Measurements from ENCODE around the gene TP53RK. TPM values are rescaled to one million over a fixed set of nuclear protein-coding genes. Genes with fewer than 3 reads are reported as not detected.

Gene TP53RK
- total RNA-seq, 1 donor from 2014 or later, result 15.9 TPM

- Histone ChIP-seq H3K4me1 (no peaks in the 10 kb centered on the region), H3K79me2 (ENCODE audit: low read depth) (no peaks in the 10 kb centered on the region), H3F3A (ENCODE audit: low read depth) (no peaks in the 10 kb centered on the region), H2AFZ (replicated peaks) (no peak overlapping the region), H3K4me2 (no peak overlapping the region), H3K27me3 (no peaks in the 10 kb centered on the region), H3K4me3 (no peak overlapping the region), H3K9me3 (ENCODE audit: low read depth) (no peaks in the 10 kb centered on the region), H3K36me3 (no peaks in the 10 kb centered on the region), H3K27ac (no peak overlapping the region), H4K20me1 (ENCODE audit: low read depth) (no peaks in the 10 kb centered on the region), H3K9ac (no peak overlapping the region)
- peaks cover 22% of the 10 kb centered on the region for H3K36me3 Mint-ChIP-seq
- H3K27ac Mint-ChIP-seq, result no peak overlapping the region
- H3K27me3 Mint-ChIP-seq (ENCODE audit: insufficient read depth, low read depth), result no peaks in the 10 kb centered on the region
- peaks cover 16% of the 10 kb centered on the region for H3K9me3 Mint-ChIP-seq
- H3K4me1 Mint-ChIP-seq, result no peaks in the 10 kb centered on the region
- no peak for DNase-seq (ENCODE audit: low spot score)
- TF ChIP-seq EZH2 (IDR thresholded peaks at IDR 0.05), result no peak
- TF ChIP-seq EZH2phosphoT487 (IDR thresholded peaks at IDR 0.05), result no peak
- TF ChIP-seq, protein P1, sequence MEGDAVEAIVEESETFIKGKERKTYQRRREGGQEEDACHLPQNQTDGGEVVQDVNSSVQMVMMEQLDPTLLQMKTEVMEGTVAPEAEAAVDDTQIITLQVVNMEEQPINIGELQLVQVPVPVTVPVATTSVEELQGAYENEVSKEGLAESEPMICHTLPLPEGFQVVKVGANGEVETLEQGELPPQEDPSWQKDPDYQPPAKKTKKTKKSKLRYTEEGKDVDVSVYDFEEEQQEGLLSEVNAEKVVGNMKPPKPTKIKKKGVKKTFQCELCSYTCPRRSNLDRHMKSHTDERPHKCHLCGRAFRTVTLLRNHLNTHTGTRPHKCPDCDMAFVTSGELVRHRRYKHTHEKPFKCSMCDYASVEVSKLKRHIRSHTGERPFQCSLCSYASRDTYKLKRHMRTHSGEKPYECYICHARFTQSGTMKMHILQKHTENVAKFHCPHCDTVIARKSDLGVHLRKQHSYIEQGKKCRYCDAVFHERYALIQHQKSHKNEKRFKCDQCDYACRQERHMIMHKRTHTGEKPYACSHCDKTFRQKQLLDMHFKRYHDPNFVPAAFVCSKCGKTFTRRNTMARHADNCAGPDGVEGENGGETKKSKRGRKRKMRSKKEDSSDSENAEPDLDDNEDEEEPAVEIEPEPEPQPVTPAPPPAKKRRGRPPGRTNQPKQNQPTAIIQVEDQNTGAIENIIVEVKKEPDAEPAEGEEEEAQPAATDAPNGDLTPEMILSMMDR (IDR thresholded peaks at IDR 0.05), result no peak
- H3K4me3 Mint-ChIP-seq, result no peak overlapping the region
These were observed 22.9 kb downstream of the TP53RK start for GRCh38 chr20:46666306-46666705.

DNA sequence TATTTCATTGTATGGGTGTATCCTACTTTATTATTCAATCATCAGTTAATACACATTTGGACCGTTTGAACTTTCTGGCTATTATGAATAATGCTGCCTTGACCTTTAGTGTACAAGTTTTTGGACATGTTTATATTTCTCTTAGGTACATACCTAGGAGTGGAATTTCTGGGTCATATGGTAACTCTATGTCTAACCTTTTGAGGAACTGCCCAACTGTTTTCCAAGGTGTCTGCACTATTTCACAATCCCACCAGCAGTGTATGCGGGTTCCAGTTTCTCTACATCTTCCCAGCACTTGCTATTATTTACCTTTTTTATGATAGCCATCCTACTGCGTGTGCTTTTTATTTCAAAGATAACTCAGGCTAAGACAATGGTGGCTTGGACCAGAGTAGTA is 23.6 kb downstream of the TP53RK start:
- Histone ChIP-seq H3K4me1 (no peaks in the 10 kb centered on the region), H3K4me2 (no peak overlapping the region), H3K9me3 (ENCODE audit: low read depth) (peaks cover 4% of the 10 kb centered on the region), H3K27me3 (no peaks in the 10 kb centered on the region), H4K20me1 (ENCODE audit: low read depth) (no peaks in the 10 kb centered on the region), H3K9ac (no peak overlapping the region), H3K4me3 (no peak overlapping the region), H2AFZ (replicated peaks) (no peak overlapping the region), H3F3A (ENCODE audit: low read depth) (no peaks in the 10 kb centered on the region), H3K79me2 (ENCODE audit: low read depth) (no peaks in the 10 kb centered on the region), H3K36me3 (peaks cover 4% of the 10 kb centered on the region), H3K27ac (no peak overlapping the region)
- Mint-ChIP-seq H3K36me3 (peaks cover 27% of the 10 kb centered on the region), H3K27me3 (ENCODE audit: insufficient read depth, low read depth) (no peaks in the 10 kb centered on the region), H3K4me3 (no peak overlapping the region), H3K4me1 (no peaks in the 10 kb centered on the region), H3K27ac (no peak overlapping the region), H3K9me3 (peaks cover 20% of the 10 kb centered on the region)
- no peak for DNase-seq (ENCODE audit: low spot score)
- no peak for TF ChIP-seq EZH2 (IDR thresholded peaks at IDR 0.05)
- TF ChIP-seq, protein P1 (IDR thresholded peaks at IDR 0.05), result no peak
- TF ChIP-seq EZH2phosphoT487 (IDR thresholded peaks at IDR 0.05), result no peak

DNA sequence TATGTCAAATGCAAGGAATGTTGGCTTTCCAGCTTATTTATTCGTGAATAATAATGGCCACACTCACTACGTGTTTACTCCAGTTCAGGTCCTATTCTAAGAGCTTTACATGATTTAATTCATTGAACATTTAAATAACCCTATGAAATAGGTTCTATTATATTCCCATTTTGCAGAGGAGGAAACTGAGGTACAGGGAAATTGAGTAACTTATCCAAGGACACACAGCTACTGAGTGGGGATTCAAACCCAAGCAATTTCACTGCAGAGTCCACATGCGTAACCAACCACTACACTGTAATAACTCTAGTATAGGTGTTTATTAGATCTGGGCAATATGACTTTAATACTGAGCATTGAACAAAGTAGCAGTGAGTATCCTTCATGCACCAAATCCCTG is 25.7 kb downstream of the TP53RK start:
- TF ChIP-seq EZH2 (IDR thresholded peaks at IDR 0.05), result no peak
- TF ChIP-seq EZH2phosphoT487 (IDR thresholded peaks at IDR 0.05), result no peak
- TF ChIP-seq, protein P1 (IDR thresholded peaks at IDR 0.05), result no peak
- Histone ChIP-seq H3K4me2 (no peak overlapping the region), H3K4me1 (no peaks in the 10 kb centered on the region), H3K36me3 (peaks cover 10% of the 10 kb centered on the region), H3K9ac (no peak overlapping the region), H3K27ac (no peak overlapping the region), H4K20me1 (ENCODE audit: low read depth) (no peaks in the 10 kb centered on the region), H3F3A (ENCODE audit: low read depth) (no peaks in the 10 kb centered on the region), H2AFZ (replicated peaks) (no peak overlapping the region), H3K79me2 (ENCODE audit: low read depth) (no peaks in the 10 kb centered on the region), H3K4me3 (no peak overlapping the region), H3K9me3 (ENCODE audit: low read depth) (peaks cover 9% of the 10 kb centered on the region), H3K27me3 (no peaks in the 10 kb centered on the region)
- no peak for DNase-seq (ENCODE audit: low spot score)
- Mint-ChIP-seq H3K4me1 (no peaks in the 10 kb centered on the region), H3K9me3 (peaks cover 22% of the 10 kb centered on the region), H3K4me3 (no peak overlapping the region), H3K36me3 (peaks cover 29% of the 10 kb centered on the region), H3K27me3 (ENCODE audit: insufficient read depth, low read depth) (no peaks in the 10 kb centered on the region), H3K27ac (no peak overlapping the region)

All from neural progenitor cell (in vitro differentiated cells).